NT2/D1 (cell line): ENCODE results near the gene B3GALT6.

ENCODE experiments used
- DNase-seq: peaks from one replicate; pipeline ENCODE4 v3.0.0-alpha.2; 2011; ENCODE audit warnings: low read depth, low spot score
- H3K27me3 ChIP-seq: 2 replicates; pipeline ENCODE4 v1.6.0; 2011; ENCODE audit warnings: mild to moderate bottlenecking; ENCODE audit not compliant: insufficient read length, insufficient read depth
- H3K36me3 ChIP-seq: 2 replicates; pipeline ENCODE4 v1.6.1; 2011; ENCODE audit warnings: mild to moderate bottlenecking, low read length, mixed read lengths; ENCODE audit not compliant: insufficient read depth, insufficient read length
- H3K4me1 ChIP-seq: 2 replicates; pipeline ENCODE4 v1.5.1; 2011; ENCODE audit not compliant: insufficient read depth, insufficient read length
- H3K4me3 ChIP-seq: 2 replicates; pipeline ENCODE4 v1.5.1; 2011; ENCODE audit warnings: low read depth; ENCODE audit not compliant: insufficient read length
- H3K9ac ChIP-seq: 2 replicates; pipeline ENCODE4 v1.6.0; 2011; ENCODE audit warnings: low read depth; ENCODE audit not compliant: insufficient read length
- H3K9me3 ChIP-seq: 2 replicates; pipeline ENCODE4 v1.5.1; 2011; ENCODE audit warnings: mild to moderate bottlenecking, low read length; ENCODE audit not compliant: insufficient read depth
- SUZ12 ChIP-seq: IDR thresholded peaks from 2 replicates; pipeline ENCODE4 v1.6.1; 2011; ENCODE audit not compliant: insufficient read length, insufficient read depth; ENCODE audit errors: extremely low read depth
- YY1 ChIP-seq: IDR thresholded peaks from 2 replicates; pipeline ENCODE4 v1.6.1; 2011; ENCODE audit not compliant: insufficient read length, insufficient read depth
- ZNF274 ChIP-seq: IDR thresholded peaks from 2 replicates; pipeline ENCODE4 v1.6.1; 2011; ENCODE audit warnings: mild to moderate bottlenecking, low read depth, low read length

The B3GALT6 gene

GRCh38 chr1:1231400-1232207 lies 433 bp upstream of the B3GALT6 start, which contains the start of gene SDF4:
Gene SDF4, minus strand, starts transcription at chr1:1232001. Its CDS starts 3,229 bp downstream, at chr1:1228772.
- Histone ChIP-seq H3K9me3 (peaks cover 8% of the 10 kb centered on the region; the same call in 1 of the 2 replicates), H3K4me3 (peak within 1 kb of the TSS; percentile 94), H3K36me3 (peaks cover 66% of the 10 kb centered on the region), H3K4me1 (peaks cover 3% of the 10 kb centered on the region), H3K9ac (peak within 1 kb of the TSS; percentile 99), H3K27me3 (no peaks in the 10 kb centered on the region)
- TF ChIP-seq YY1, result peak; percentile 93
- no peak for TF ChIP-seq SUZ12
- no peak for TF ChIP-seq ZNF274
- DNase-seq, result peak; percentile 90

GRCh38 chr1:1232796-1233566 lies 944 bp downstream of the B3GALT6 start:
- Histone ChIP-seq H3K27me3 (no peaks in the 10 kb centered on the region), H3K9me3 (peaks cover 8% of the 10 kb centered on the region; the same call in 1 of the 2 replicates), H3K9ac (peak overlapping the region; percentile 70), H3K4me1 (peaks cover 4% of the 10 kb centered on the region), H3K36me3 (peaks cover 53% of the 10 kb centered on the region), H3K4me3 (peak overlapping the region; percentile 55)
- no peak for DNase-seq
- TF ChIP-seq ZNF274, result no peak
- no peak for TF ChIP-seq YY1
- TF ChIP-seq SUZ12, result no peak

DNA sequence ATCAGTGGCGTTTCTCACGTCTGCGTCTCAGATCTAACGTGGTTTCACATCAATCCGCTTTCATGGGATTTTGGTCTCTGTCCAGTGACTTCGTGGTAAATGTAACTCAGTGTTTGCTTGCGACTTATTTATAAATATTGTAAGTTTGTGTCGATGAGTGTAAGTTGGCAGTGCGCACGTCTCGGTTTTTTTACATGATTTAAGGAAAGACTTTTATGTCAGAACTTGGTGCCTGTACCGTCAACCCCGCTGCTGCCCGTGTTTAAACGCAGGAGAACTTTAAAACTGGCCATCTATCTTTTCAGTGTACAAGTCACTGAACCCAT lies 1.5 kb downstream of the B3GALT6 start:
- Histone ChIP-seq H3K4me1 (peaks cover 7% of the 10 kb centered on the region), H3K27me3 (no peaks in the 10 kb centered on the region), H3K36me3 (peaks cover 48% of the 10 kb centered on the region), H3K9ac (peak overlapping the region; percentile 32), H3K9me3 (peaks cover 8% of the 10 kb centered on the region; the same call in 1 of the 2 replicates), H3K4me3 (no peak overlapping the region)
- no peak for DNase-seq
- no peak for TF ChIP-seq YY1
- TF ChIP-seq ZNF274, result no peak
- TF ChIP-seq SUZ12, result no peak

DNA sequence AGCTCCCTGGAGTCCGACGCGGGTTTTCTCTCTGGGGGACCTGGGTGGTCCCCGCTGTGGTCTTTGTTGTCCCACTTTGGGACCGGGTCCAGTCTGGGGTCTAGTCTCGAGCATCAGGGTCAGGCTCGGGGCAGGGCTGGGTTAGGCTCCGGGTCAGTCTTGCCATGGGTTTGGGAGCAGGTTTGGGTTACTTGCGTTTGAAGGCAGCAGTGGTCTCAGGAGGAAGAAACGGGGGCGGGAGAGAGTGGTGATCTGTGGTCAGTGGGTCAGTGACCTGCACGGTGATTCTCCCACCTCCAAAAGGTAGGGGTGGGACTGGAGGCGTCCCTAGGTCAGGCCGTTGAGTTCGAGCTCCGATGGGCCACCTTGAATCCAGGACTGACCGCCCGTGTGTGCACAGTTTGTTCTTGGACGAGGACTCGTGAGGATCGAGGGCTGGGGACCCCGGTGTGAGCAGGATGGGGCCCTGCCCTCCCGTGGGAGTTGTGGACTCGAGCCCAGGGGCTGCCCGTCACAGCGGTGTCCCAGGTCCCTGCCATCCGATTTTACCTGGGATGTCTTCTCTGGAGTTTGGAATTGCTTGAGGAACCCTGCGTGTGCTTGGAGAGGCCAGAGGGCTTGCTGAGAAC lies 2.3 kb downstream of the B3GALT6 start:
- Histone ChIP-seq H3K9ac (no peak overlapping the region), H3K9me3 (peaks cover 8% of the 10 kb centered on the region; the same call in 1 of the 2 replicates), H3K4me3 (no peak overlapping the region), H3K4me1 (peaks cover 7% of the 10 kb centered on the region), H3K27me3 (no peaks in the 10 kb centered on the region), H3K36me3 (peaks cover 41% of the 10 kb centered on the region)
- DNase-seq, result no peak
- TF ChIP-seq SUZ12 (no peak), ZNF274 (no peak), YY1 (no peak)

GRCh38 chr1:1235016-1235744 lies 3.1 kb downstream of the B3GALT6 start:
- no peak for DNase-seq
- Histone ChIP-seq H3K9me3 (peaks cover 8% of the 10 kb centered on the region; the same call in 1 of the 2 replicates), H3K4me3 (no peak overlapping the region), H3K36me3 (peaks cover 32% of the 10 kb centered on the region), H3K9ac (no peak overlapping the region), H3K4me1 (peaks cover 11% of the 10 kb centered on the region), H3K27me3 (no peaks in the 10 kb centered on the region)
- TF ChIP-seq SUZ12, result no peak
- no peak for TF ChIP-seq ZNF274

DNA sequence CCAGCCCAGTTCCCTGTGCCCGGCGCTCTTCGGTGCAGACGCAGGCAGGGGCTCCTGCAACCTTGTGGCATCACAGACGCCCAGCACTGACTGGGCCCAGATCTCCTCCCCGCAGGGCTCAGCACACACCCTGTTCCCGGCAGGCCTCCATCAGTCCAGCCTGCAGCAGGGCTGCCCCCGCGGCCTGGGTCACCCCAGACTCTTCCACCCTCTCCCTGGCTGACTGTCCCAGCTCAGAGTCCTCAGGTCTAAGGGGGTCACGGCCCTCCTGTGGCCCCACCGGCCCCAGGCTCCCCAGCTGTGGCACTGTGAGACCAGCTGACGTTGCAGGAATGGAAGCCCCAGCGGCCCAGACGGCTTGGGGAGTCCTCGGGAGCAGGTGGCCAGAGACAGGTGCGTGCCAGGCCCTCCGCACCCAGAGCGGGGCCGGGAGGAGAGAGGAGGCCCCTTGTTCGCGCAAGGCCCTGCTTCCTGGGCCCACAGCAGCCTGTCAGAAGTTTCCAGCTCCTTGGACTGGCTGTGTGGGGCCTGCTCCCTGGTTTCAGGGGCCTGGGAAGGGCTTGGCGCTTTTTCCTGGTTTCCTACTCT lies 4.2 kb downstream of the B3GALT6 start:
- peaks cover 11% of the 10 kb centered on the region for H3K4me1 ChIP-seq
- H3K4me3 ChIP-seq, result no peak overlapping the region
- DNase-seq, result no peak
- H3K27me3 ChIP-seq, result no peaks in the 10 kb centered on the region
- H3K36me3 ChIP-seq, result peaks cover 31% of the 10 kb centered on the region
- peak overlapping the region; percentile 42 for H3K9ac ChIP-seq
- TF ChIP-seq SUZ12 (no peak), ZNF274 (no peak), YY1 (no peak)
- peaks cover 8% of the 10 kb centered on the region; the same call in 1 of the 2 replicates for H3K9me3 ChIP-seq
